GF-D8 (cell line): ENCODE measurements around the gene TIMM21.

Experiments
- DNase-seq: peaks from one replicate; lab custom pipeline; 2025; lab: John Stamatoyannopoulos, UW

Gene TIMM21, protein sequence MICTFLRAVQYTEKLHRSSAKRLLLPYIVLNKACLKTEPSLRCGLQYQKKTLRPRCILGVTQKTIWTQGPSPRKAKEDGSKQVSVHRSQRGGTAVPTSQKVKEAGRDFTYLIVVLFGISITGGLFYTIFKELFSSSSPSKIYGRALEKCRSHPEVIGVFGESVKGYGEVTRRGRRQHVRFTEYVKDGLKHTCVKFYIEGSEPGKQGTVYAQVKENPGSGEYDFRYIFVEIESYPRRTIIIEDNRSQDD

DNA sequence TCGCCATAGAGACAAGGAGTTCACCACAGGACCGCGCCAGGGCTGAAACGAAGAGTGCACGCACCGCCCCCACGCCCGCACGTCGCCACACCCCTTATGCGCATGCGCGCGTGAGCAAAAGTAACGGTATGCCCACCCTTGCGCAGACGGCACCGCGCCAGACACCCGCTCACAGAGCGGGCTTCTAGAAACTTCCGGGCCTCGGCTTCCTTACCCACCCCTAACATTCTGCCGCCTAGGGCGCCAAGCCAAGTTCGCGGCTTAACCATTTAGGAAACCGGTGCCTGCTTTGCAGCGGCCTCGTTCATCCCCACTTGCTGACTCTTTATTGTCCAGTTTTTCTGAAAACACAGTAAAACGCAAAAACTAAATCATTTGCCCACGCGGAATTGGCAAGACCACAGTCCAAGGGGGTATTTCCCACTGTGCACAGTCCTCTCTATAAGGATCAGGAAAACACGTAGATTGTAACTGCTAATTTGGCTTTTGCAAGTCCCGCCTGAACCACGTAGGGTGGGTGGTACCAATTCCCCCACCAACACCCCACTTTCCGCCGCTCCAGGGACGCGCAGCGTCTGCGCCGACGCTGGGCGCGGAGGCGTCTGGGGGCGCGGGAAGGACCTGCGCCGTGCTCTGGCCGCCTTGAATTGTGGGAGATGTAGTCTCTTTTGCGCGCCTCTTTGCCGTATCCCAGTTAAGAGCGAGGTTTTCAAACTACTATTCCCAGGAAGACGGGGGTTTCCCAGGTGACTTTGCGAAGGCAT, at the start of gene TIMM21, which contains the start of gene FBXO15:
Gene TIMM21, plus strand, starts transcription at position 745 of the 764 bp plus-strand sequence. CDS start 286 bp downstream, outside the sequence.
Gene FBXO15, minus strand, starts transcription at position 56 of the 764 bp plus-strand sequence. Its CDS starts 49 bp downstream, at position 7.
- peak; percentile 98 for DNase-seq

DNA sequence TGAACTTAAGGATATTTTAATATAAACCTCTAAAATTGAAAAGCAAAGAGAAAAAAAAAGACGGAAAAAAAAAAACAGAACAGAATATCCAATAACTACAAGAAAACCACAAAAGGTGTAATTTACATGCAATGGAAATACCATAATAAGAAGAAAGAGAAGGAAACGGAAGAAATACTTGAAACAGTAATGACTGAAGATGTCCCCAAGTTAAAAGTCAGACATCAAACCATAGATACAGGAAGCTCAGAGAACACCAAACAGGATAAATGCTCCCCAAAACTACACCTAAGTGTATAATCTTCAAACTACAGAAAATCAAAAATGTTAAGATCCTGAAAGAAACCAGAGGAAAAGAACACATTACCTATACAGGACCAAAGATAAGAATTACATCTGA, 39.9 kb upstream of the TIMM21 start:
- DNase-seq = no peak

DNA sequence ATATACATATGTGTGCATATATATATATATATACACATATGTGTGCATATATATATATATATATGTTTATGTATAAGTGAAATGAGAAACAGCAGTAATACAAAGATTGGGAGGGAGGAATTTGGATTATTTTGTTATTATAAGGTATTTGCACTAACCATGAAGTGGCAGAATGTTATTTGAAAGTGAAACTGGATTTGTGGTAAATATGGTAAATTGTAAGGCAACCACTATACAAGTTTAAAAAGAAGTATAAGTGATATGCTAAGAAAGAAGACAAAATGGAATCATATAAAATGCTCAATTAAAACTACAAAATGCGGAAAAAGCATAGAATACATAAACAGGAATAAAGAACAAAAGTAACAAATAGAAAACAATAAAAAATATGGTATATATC, 38.2 kb upstream of the TIMM21 start:
- DNase-seq = no peak

DNA sequence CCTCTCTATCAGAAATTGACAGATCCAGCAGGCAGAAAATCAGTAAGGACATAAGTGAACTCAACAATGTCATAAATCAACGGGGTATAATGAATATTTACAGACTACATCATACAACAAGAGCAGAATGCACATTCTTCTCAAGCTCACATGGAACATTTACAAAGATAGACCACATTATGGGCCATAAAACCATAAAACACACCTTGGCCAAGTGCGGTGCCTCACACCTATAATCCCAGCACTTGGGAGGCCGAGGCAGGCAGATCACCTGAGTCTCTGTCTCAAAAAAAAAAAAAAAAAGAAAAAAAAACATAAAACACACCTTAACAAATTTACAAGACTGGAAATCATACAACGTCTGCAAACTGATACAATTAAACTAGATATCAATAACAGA, 37.3 kb upstream of the TIMM21 start:
- DNase-seq = no peak

DNA sequence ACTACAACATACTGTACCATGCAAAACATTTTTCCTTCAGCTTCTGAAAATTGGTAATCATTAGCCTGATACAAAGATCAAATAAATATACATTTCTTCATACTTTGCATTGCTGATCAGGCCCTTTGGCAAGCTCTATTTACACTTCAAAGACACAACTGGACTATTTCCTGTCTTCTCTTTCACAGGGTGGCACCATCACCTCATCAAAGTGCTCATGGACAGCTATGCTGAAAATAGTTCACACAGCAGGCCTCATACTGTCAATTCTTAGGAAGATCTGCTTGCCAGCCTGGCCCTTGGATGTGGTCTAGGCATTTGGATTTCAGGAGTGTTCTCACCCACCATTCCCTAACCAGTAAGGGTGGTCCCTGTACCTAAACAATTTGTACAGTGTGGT, 34.6 kb upstream of the TIMM21 start:
- DNase-seq = no peak

DNA sequence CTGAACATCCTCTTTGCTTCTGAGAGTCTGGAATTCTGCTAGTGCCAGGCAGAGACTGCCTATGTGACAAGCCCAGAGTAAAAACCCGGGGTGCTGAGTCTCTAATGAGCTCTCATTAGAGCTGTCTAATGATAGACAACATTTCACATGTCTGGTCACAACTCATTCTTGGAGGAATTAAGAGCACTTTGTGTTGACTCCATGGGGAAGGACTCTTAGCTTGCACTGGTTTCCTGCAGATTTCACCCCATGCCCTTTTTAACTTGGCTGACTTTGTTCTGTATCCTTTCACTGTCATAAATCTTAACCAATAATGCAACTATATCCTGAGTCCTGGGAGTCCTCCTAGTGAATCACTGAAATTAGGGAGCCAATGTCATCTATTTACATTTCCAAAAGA, 34.2 kb upstream of the TIMM21 start:
- DNase-seq = no peak

DNA sequence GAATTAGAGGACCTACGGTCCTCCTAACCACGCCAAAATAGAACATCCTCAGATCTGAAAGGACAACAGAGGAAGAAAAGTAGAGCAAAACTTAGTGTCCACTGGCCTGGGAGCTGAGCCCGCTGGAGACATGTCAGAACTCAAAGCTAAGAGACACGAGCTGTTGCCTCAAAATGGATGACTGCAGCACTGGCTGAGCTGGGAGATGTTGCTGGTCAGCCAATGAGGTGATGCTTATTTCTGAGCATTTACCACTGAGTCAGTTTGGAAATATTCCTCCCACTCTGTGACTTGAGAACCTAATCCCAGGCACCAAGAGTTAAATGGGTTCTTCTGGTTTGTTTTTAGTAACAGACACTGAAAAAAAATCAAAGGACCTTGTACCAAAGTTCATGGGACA, 33.3 kb upstream of the TIMM21 start:
- no peak for DNase-seq

DNA sequence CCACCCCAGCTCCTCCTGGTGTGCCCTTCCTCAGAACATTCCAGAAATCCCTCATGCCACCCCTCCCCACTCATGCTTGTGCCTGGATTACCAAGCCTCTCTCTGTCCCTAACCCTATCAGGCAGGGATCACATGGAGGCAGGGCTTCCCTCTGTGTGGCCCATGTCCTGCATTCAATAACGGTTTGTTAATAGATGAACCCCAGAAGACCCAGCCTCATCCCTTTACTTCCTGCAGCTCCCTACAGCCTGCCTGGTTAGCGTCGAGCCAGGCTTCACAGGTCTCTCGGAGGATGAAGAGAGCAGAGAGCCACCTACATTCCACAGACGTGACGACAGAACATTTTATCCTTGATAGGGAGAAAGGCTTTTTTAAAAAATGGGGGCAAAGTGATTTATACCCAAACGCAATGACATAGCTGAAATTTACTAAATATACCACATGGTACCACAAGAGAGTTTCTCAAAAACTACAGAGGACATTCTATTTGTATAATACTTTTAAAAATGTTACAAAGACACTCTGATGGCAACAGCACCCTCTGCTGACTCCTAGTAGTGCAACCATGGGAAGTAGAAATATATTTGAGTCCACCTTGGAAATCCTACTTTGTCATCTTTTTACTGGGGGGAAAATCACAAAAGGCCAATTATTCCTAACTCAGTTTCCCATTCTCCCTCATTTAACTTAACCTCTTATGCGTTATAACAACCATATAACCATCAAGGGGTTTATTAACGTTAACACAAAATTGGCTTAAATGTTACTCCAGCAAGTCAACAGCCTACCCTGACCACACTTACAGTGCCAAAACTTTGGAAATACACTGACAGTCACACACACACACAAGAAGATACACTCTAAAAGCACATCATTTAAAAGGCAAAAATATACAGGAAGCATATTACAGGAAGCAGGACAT, 31.4 kb upstream of the TIMM21 start:
- DNase-seq = no peak

DNA sequence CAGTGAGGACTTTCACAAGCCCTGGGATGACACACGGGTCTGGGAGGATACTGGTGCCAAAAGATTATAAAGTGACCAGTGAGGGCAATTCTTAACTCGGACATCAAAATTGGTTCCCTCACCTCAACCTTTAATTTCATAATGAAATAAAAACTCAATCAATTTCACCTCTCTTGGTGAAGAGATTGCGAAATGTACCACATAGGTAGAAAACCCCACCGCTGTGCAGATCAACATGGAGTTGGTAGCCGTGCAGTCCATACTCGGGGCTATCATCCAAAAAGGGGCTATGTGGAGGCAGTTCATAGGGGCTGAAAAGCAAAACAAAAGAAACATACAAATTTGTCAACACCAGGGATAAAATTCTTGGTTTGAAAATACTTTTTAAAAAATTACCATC, 25.1 kb upstream of the TIMM21 start:
- DNase-seq = no peak

DNA sequence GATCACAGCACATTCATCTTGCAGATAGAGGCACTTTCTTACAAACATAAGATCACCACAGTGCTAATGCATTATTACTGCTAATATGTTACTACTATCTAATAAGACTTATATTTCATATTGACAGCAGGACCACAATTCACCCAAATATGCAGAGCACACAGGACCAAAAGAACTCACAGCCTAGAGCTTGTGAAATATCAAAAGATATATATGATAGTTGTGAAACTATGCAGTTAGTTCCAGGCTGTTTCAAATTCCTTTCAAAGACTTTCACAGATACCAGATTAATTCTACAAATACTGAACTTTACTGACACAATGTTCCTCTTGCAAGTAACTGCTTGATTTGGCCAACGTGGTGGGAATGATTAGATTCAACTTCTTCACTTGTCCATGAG, 23.7 kb upstream of the TIMM21 start:
- DNase-seq = no peak

DNA sequence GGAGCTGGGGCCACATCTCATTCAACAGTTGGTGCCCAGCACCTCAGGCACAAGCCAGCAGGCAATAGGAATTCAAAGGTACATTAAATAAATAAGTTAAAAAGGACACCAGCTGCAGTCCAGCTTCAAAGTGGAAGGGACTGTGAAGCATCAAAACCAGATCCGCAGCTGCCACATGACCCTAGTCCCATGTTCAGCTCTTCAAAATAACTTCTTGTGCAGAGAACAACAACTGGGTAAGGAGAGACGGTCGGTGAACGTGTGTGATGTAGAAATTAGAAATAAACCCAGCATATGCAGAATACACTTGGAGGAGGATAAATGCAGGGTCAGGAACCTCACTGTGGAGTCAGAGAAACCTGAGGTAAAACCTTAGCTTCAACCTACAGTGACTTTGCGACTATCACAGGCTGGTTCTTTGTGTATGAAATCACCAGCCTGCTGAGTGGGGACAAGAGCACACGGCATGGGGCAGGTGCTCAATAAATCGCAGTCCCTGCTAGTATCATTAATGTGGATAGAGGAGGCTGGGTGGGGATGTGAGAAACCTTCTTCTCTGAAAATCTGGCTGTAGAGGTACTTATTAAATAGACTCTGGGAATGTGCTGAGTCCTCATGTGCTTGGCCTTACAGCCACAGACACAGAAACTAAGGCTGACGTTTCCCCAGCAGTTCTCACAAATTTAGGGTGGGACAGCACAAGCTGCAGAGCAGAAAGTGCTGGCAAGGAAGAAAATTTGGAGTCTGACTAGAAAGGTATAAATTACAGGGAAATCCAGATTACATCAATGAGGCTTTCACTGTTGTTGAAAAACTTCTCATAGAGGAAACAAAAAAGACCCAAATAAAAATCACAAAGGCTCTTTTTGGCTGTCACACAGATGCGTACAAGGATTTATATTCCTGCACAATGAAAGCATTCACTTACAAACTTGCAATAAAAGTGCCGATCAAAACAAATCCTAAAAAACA, 21.4 kb upstream of the TIMM21 start:
- DNase-seq = no peak

DNA sequence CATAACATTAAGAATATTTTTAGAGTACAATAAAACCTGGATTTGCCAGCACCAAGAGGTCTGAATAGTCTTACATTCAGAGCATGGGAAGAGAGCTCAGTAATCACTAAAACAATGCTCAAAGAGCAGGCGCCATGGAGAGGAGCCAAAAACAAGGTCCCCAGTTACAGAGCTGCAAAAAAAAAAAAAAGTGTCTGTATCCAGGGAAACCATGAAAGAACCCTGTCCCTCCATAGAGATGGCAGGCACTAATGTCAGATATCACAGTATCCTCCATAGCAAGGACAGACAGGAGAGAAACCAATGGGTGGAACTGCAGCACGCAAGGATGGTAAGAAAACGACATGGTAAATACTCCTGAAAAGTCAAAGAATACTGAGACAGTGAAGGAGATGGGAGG, 20.2 kb upstream of the TIMM21 start:
- no peak for DNase-seq

DNA sequence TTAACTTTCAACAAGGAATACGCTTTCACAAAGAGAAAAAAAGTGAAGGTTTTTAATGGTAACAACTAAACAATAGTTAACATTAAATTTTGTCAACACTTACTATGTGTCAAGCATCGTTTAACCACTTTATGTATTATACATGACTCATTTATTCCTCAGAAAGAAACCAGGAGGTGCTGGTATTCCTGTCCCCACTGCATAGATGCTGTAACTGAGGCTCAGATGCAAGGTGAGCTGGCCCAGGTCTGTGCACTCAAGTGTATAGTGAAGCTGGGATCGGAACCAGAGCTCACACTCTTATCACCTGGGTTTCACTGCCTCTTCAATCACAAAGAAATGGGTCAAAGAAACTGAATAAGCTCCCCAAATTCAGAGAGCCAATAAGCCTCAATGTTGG, 17.2 kb upstream of the TIMM21 start:
- DNase-seq = no peak

DNA sequence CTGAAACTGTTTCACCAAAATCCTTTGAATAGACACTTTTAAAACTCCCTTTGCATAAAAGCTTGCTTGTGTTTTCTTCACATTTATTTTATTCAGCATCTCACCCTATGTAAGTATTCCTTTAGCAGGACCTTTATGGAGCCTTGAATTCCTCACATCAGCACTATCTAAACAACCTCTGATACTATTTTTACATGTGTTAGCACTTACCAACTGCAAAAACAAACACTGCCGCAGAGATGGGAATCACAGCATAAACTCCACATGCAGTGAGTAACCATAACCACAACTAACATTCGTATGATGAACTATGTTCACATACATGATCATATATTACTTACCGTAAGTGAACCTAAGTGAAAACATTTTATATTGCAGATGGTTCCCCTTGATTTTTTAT, 16.1 kb upstream of the TIMM21 start:
- no peak for DNase-seq

DNA sequence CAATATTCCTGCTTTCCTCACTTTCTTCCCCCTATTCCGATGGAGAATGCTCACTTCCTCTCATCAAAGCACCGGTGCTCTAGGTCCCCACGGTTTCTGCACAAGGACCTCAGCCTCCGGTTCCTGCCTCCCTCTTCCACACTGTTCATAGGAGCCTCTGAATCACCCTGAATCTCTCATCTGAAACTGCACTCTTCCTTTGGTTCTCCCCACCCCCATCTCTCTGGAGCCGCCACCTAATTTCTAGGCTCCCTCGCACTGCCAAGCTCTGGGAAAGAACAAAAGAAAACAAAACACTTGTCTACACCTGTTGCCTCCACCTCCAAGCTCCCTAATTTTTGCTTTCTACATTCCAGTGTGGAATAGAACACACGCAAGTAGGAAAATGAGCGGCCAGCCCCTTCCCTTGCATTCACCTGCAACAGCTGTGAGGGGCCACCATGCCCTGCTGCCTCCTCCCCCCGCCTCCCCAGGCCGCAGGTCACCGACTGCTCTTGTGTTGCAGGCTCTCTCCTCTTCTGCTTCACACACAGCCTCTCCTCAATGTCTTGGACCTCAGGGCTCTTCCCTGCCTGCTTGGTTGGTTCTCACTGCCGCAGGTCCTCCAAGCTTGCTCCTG, 10.3 kb upstream of the TIMM21 start:
- DNase-seq = no peak

DNA sequence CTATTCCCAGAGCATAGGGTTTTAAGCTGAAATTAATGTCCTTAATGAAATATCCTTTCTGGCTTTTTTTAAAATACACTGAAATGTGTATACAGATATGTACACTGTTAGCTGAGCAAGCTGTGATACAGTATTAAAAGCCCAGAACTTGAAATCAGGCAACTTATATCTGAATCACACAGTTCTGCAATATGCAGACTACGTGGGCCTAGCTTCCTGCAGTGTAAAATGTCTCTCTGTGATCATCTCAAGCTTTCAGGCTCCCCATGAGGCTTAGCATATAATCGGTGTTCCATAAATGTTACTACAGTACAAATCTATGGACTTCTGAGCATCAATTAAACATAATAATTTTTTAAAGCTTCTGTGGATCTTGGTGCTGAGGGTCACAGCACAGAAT, 8.9 kb upstream of the TIMM21 start:
- DNase-seq = no peak

DNA sequence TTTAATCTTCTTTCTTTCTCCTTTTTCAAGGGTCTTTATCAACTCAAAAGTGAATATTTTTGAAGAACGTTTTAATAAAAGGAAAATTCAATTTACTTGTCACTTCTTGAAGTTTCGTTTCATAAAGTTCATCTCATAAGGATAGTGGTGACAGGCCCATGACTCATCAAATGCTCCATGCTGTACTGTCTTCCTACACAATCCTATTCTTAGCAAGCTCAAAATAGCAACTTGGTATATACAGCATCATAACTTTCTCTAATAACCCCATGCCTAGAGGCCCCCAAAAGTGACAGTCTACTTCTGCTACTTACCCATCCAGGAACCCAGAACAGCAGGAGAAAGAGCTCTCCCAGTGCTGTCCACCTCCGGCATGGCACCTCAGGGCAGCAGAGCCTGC, 8.4 kb upstream of the TIMM21 start:
- DNase-seq = no peak

DNA sequence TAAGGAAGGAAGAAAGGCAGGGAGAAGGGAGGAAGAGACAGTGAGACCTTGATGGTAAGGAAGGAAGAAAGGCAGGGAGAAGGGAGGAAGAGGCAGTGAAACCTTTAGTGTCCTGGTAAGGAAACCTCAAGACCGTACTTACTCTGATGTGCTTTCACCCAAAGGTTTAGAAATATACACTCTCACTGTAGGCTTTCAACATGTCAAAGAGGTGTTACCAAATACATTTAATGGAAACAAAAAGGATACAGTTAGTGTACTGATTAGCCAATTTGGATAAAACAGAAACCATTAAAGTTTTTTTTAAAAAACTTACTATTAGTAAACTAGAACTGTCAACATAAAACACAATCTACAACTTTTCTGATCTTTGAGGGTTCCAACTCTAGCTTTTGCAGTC, 7.7 kb upstream of the TIMM21 start:
- DNase-seq = no peak

DNA sequence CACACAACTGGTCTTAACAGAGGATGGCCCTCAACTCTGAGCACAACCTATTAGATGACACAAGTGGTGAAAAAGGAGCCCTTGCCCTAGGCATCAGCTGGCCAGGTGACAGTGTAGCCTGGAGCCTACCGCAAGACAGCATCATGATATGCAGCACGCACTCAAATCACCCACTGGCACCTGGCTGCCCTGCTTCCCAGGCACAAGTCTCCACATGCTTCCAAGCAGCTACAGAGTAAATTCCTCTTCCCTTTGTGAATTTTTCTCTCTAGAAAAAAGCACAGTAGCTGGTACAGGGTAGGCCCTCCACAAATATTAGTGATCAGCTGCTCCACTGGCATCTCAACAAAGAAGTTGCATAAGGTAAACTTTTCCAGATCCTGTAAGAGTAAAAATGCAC, 6.7 kb upstream of the TIMM21 start:
- no peak for DNase-seq

DNA sequence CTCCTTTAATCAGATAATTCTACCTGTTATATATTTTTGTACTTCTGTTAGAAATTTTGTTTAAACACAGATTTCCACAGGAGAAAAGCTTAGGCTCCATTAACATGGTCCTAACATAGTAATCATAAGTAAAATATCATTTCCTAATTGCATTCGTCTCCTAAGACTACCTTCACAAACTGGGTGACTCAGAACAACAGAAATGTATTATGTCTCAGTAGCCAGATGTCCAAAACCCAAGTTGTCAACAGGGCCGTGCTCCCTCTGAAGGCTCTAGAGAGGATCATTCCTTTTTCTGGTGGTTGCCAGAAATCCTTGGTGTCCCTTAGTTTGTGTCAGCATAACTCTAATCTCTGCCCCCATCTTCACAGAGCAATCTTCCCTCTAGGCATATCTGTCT, 6.1 kb upstream of the TIMM21 start:
- no peak for DNase-seq

DNA sequence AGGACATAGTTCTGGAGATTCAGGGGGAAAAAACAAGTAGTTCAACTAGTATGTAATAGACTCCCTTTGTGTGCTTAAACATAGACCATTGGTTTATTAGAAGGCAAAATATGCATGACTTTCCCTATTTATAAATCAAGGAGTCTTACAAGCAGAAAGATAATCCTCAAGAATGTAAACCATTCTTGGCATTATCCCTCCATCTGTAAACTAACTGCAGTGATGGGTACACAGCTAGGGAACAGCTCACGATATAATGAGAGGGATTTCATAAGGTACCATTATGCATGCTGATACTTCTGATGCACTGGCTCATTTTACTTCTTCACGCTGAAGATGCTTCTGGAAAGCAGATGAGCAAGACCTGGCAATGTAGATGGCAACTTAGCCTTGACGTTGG, 1.6 kb upstream of the TIMM21 start:
- DNase-seq = no peak
